H9 (cell line): ENCODE results near the gene CREB5. TPM values are rescaled to one million over a fixed set of nuclear protein-coding genes. Genes with fewer than 3 reads are reported as not detected.

Source experiments
- DNase-seq: peaks from one replicate; pipeline ENCODE4 v3.0.0-alpha.2; 2017
- H2AFZ ChIP-seq: one replicate; pipeline ENCODE4 v1.6.1; 2013; ENCODE audit warnings: mild to moderate bottlenecking, low read length, control low read depth, moderate library complexity
- H2AK5ac ChIP-seq: 2 replicates; pipeline ENCODE4 v1.6.1; 2013; ENCODE audit warnings: low read length, control low read depth, mixed read lengths; ENCODE audit not compliant: insufficient read length
- H2BK120ac ChIP-seq: one replicate; pipeline ENCODE4 v1.6.1; 2013; ENCODE audit warnings: low read depth, mild to moderate bottlenecking, low read length, control low read depth, inconsistent platforms; ENCODE audit not compliant: poor library complexity, severe bottlenecking
- H2BK12ac ChIP-seq: 2 replicates; pipeline ENCODE4 v1.6.1; 2013; ENCODE audit warnings: low read length, control low read depth, mixed read lengths, low read depth; ENCODE audit not compliant: insufficient read length
- H2BK15ac ChIP-seq: 2 replicates; pipeline ENCODE4 v1.6.1; 2013; ENCODE audit warnings: low read depth, low read length, control low read depth
- H2BK20ac ChIP-seq: one replicate; pipeline ENCODE4 v1.6.1; 2013; ENCODE audit warnings: low read depth, mild to moderate bottlenecking, low read length, control low read depth, inconsistent platforms; ENCODE audit not compliant: poor library complexity, severe bottlenecking
- H2BK5ac ChIP-seq: 2 replicates; pipeline ENCODE4 v1.6.1; 2013; ENCODE audit warnings: low read length, control low read depth, mixed read lengths; ENCODE audit not compliant: insufficient read length
- H3K14ac ChIP-seq: 2 replicates; pipeline ENCODE4 v1.6.1; 2013; ENCODE audit warnings: low read length, control low read depth; ENCODE audit not compliant: insufficient read depth
- H3K18ac ChIP-seq: 2 replicates; pipeline ENCODE4 v1.6.1; 2013; ENCODE audit warnings: low read depth, mild to moderate bottlenecking, mixed read lengths, low read length, control low read depth; ENCODE audit not compliant: insufficient read length
- H3K23ac ChIP-seq: 2 replicates; pipeline ENCODE4 v1.6.1; 2013; ENCODE audit warnings: low read length, control low read depth, mixed read lengths, low read depth; ENCODE audit not compliant: insufficient read length
- H3K23me2 ChIP-seq: 2 replicates; pipeline ENCODE4 v1.6.1; 2013; ENCODE audit warnings: low read depth, mild to moderate bottlenecking, mixed read lengths, low read length, control low read depth; ENCODE audit not compliant: insufficient read length, poor library complexity, severe bottlenecking
- H3K27ac ChIP-seq: 2 replicates; pipeline ENCODE4 v1.5.1; 2013; ENCODE audit warnings: low read length, control low read depth, mixed read lengths, low read depth; ENCODE audit not compliant: insufficient read length
- H3K27me3 ChIP-seq: 2 replicates; pipeline ENCODE4 v1.6.1; 2013; ENCODE audit warnings: low read length, control low read depth, inconsistent platforms; ENCODE audit not compliant: insufficient read depth
- H3K4ac ChIP-seq: 2 replicates; pipeline ENCODE4 v1.6.1; 2013; ENCODE audit warnings: low read depth, mild to moderate bottlenecking, control low read depth, inconsistent platforms, low read length, moderate library complexity
- H3K4me1 ChIP-seq: 2 replicates; pipeline ENCODE4 v1.6.1; 2013; ENCODE audit warnings: low read length, control low read depth, inconsistent platforms; ENCODE audit not compliant: insufficient read depth
- H3K4me2 ChIP-seq: 2 replicates; pipeline ENCODE4 v1.6.1; 2013; ENCODE audit warnings: low read length, control low read depth, mixed read lengths; ENCODE audit not compliant: insufficient read length, insufficient read depth
- H3K56ac ChIP-seq: 2 replicates; pipeline ENCODE4 v1.6.1; 2013; ENCODE audit warnings: low read depth, mild to moderate bottlenecking, mixed read lengths, low read length, control low read depth; ENCODE audit not compliant: insufficient read length
- H3K79me1 ChIP-seq: 2 replicates; pipeline ENCODE4 v1.6.1; 2013; ENCODE audit warnings: low read depth, mild to moderate bottlenecking, moderate library complexity, low read length, control low read depth, inconsistent platforms; ENCODE audit not compliant: insufficient read depth, poor library complexity, severe bottlenecking
- H3K79me2 ChIP-seq: 2 replicates; pipeline ENCODE4 v1.6.1; 2013; ENCODE audit warnings: low read length, control low read depth, inconsistent platforms; ENCODE audit not compliant: insufficient read depth
- H3K9ac ChIP-seq: 2 replicates; pipeline ENCODE4 v1.6.1; 2013; ENCODE audit warnings: low read length, control low read depth, mixed read lengths; ENCODE audit not compliant: insufficient read length; ENCODE audit errors: extremely low read depth
- H3K9me3 ChIP-seq: one replicate; pipeline ENCODE4 v1.6.1; 2013; ENCODE audit warnings: low read depth, low read length, inconsistent platforms; ENCODE audit not compliant: control insufficient read depth
- H3T11ph ChIP-seq: one replicate; pipeline ENCODE4 v1.6.1; 2013; ENCODE audit warnings: mild to moderate bottlenecking, low read length, control low read depth, inconsistent platforms
- H4K20me1 ChIP-seq: one replicate; pipeline ENCODE4 v1.6.1; 2013; ENCODE audit not compliant: control insufficient read depth, insufficient read length, insufficient read depth
- H4K5ac ChIP-seq: 2 replicates; pipeline ENCODE4 v1.6.1; 2013; ENCODE audit warnings: low read depth, mild to moderate bottlenecking, mixed read lengths, low read length, control low read depth; ENCODE audit not compliant: insufficient read length
- H4K8ac ChIP-seq: replicated peaks from 2 replicates; pipeline ENCODE4 v1.6.1; 2013; ENCODE audit warnings: low read length, control low read depth, mixed read lengths, low read depth; ENCODE audit not compliant: insufficient read length
- H4K91ac ChIP-seq: 2 replicates; pipeline ENCODE4 v1.6.1; 2013; ENCODE audit warnings: low read depth, mild to moderate bottlenecking, moderate library complexity, mixed read lengths, low read length, control low read depth; ENCODE audit not compliant: insufficient read length
- H3K27ac Mint-ChIP-seq, 3 experiments: 2 replicates in 2 of 3; 3 replicates in 1 of 3; pipeline ENCODE4 v1.8.0; 2020 to 2021; ENCODE audit warnings: mixed read lengths in 3 of 3, mild to moderate bottlenecking in 1 of 3, moderate library complexity in 1 of 3
- H3K27me3 Mint-ChIP-seq: 2 replicates; pipeline ENCODE4 v1.8.0; 2021; ENCODE audit warnings: low read depth, mild to moderate bottlenecking, moderate library complexity, mixed read lengths
- H3K36me3 Mint-ChIP-seq, 3 experiments: 2 replicates in 2 of 3; 3 replicates in 1 of 3; pipeline ENCODE4 v1.8.0; 2020 to 2021; ENCODE audit warnings: low read depth in 3 of 3, mixed read lengths in 3 of 3; ENCODE audit not compliant: insufficient read depth in 1 of 3
- H3K4me1 Mint-ChIP-seq, 2 experiments: 2 replicates each; pipeline ENCODE4 v1.8.0; 2020; ENCODE audit warnings: mixed read lengths in 2 of 2
- H3K4me3 Mint-ChIP-seq, 2 experiments: 2 replicates in 1 of 2; 3 replicates in 1 of 2; pipeline ENCODE4 v1.8.0; 2020 to 2021; ENCODE audit warnings: mild to moderate bottlenecking in 2 of 2, mixed read lengths in 2 of 2, moderate library complexity in 1 of 2
- H3K9me3 Mint-ChIP-seq, 2 experiments: 2 replicates in 1 of 2; 3 replicates in 1 of 2; pipeline ENCODE4 v1.8.0; 2020; ENCODE audit warnings: mild to moderate bottlenecking in 2 of 2, mixed read lengths in 2 of 2, moderate library complexity in 1 of 2
- CTCF ChIP-seq: fragments of 200-600 bp; sonication (generic); conservative IDR thresholded peaks from 3 replicates; pipeline ENCODE4 v1.8.0; 2021; ENCODE audit warnings: antibody characterized with exemption, mild to moderate bottlenecking
- WGBS: extraction: QIAGEN DNeasy Blood & Tissue Kit; methylation state at CpG from one replicate; pipeline ENCODE4 v1.1.7; 2013; ENCODE audit warnings: missing lambda C conversion rate, low lambda C conversion rate, mixed read lengths; ENCODE audit not compliant: insufficient read length; ENCODE audit errors: extremely low coverage; 5-methylcytosine and 5-hydroxymethylcytosine counted together
- total RNA-seq: library from RNA; stranded (reverse); gene quantifications from 2 replicates; pipeline ENCODE4 v1.2.1, GENCODE V29; 2021

CREB5 gene
- total RNA-seq, 1 experiment from 2014 or later = 4.0 TPM

GRCh38 chr7:28465697-28466096, 53.4 kb downstream of the CREB5 start:
- Mint-ChIP-seq H3K36me3 (no peaks in the 10 kb centered on the region), H3K27ac (no peak overlapping the region)
- H3K4me1 ChIP-seq = no peaks in the 10 kb centered on the region

More at GRCh38 chr7:28465697-28466096, 53.4 kb downstream of the CREB5 start:
- H3K14ac ChIP-seq = no peak overlapping the region
- DNase-seq = no peak
- H4K5ac ChIP-seq = no peak overlapping the region
- no peaks in the 10 kb centered on the region for H3K79me2 ChIP-seq
- no peak overlapping the region for H3T11ph ChIP-seq
- no peak overlapping the region for H3K27ac ChIP-seq
- Mint-ChIP-seq H3K4me3 (no peak overlapping the region), H3K4me1 (peaks cover 10 to 11% of the 10 kb centered on the region in 2 experiments), H3K27me3 (no peaks in the 10 kb centered on the region; the same call in 1 of the 2 replicates), H3K9me3 (no peaks in the 10 kb centered on the region)
- no peak overlapping the region for H2BK12ac ChIP-seq
- no peak overlapping the region for H2BK15ac ChIP-seq
- no CpG with 5 or more reads among the region's 2 CpGs for WGBS
- H2AFZ ChIP-seq = no peak overlapping the region
- no peaks in the 10 kb centered on the region for H3K9me3 ChIP-seq
- H3K79me1 ChIP-seq = no peaks in the 10 kb centered on the region
- H3K23ac ChIP-seq = no peak overlapping the region
- H3K56ac ChIP-seq = no peak overlapping the region
- no peak overlapping the region for H3K4ac ChIP-seq
- no peaks in the 10 kb centered on the region for H3K23me2 ChIP-seq
- H3K18ac ChIP-seq = no peak overlapping the region
- no peak overlapping the region for H4K8ac ChIP-seq
- no peak overlapping the region for H2BK20ac ChIP-seq
- no peak overlapping the region for H4K91ac ChIP-seq
- H4K20me1 ChIP-seq = no peaks in the 10 kb centered on the region
- H3K27me3 ChIP-seq = no peaks in the 10 kb centered on the region; the same call in 1 of the 2 replicates
- H2BK5ac ChIP-seq = no peak overlapping the region
- TF ChIP-seq CTCF = no peak
- H2AK5ac ChIP-seq = no peak overlapping the region
- H3K9ac ChIP-seq = no peak overlapping the region
- no peak overlapping the region for H2BK120ac ChIP-seq
- H3K4me2 ChIP-seq = no peak overlapping the region
